HCT116 (cell line): Measurements from ENCODE around the gene TICRR. TPM values are rescaled to one million over a fixed set of nuclear protein-coding genes. Genes with fewer than 3 reads are reported as not detected.
A peak's percentile ranks its signal among the peaks of the same experiment; 100 is the strongest.

Experiments
- ATAC-seq: fragments of 200-7000 bp; cut with Tn5 transposase; 2 replicates; pipeline ENCODE4 v1.9.1; 2020; ENCODE audit warnings: mild to moderate bottlenecking, moderate library complexity
- BruUV-seq: library from RNA; stranded (reverse); fragments of 400-500 nt; replicated peaks from 2 replicates; lab custom pipeline; 2021; lab: Mats Ljungman, UMichigan
- CTCF ChIA-PET: fragments of 300-600 bp; sonication (Branson Sonifier 250); formaldehyde crosslinking; loops from one replicate; lab custom pipeline; 2021; ENCODE audit warnings: antibody characterized with exemption; lab: Charles Lee
- POLR2A ChIA-PET: fragments of 300-600, 350-600 bp; sonication (Branson Sonifier 250); formaldehyde crosslinking; loops from one replicate; lab custom pipeline; 2021; ENCODE audit warnings: antibody characterized with exemption; lab: Charles Lee
- RAD21 ChIA-PET, 2 experiments: fragments of 300-600 bp; sonication (Branson Sonifier 250); formaldehyde crosslinking; loops; one replicate each; lab custom pipeline; 2023; ENCODE audit warnings: low total read pairs in 2 of 2; ENCODE audit not compliant: uncharacterized antibody in 2 of 2, unreplicated experiment in 2 of 2, low non-redundant PET in 1 of 2; lab: Charles Lee
- DNase-seq: peaks from one replicate; pipeline ENCODE4 v3.0.0-alpha.2; 2010; ENCODE audit warnings: low read depth, low spot score
- H2AFZ ChIP-seq: fragments of 200-600 bp; shearing (Covaris generic), sonication (generic); 2 replicates; pipeline ENCODE4 v1.6.1; 2017; ENCODE audit warnings: low read depth, mixed run types, mixed read lengths, antibody characterized with exemption, low read length; ENCODE audit not compliant: poor library complexity, severe bottlenecking
- H3K27ac ChIP-seq: 2 replicates; pipeline ENCODE4 v1.5.1; 2012; ENCODE audit warnings: low read depth, low read length
- H3K27me3 ChIP-seq: fragments of 200-600 bp; sonication (generic); 2 replicates; pipeline ENCODE4 v1.6.1; 2016; ENCODE audit warnings: mixed run types, low read length, mixed read lengths; ENCODE audit not compliant: insufficient read depth
- H3K36me3 ChIP-seq, 2 experiments: fragments of 200-500 bp in 1 of 2; fragments of 200-600 bp in 1 of 2; sonication (Bioruptor generic) in 1 of 2; sonication (generic) in 1 of 2; 2 replicates each; pipeline versions ENCODE4 v1.5.1 to v1.6.1; 2014 to 2016; ENCODE audit warnings: low read length in 2 of 2, inconsistent platforms in 1 of 2, mixed read lengths in 1 of 2, mixed run types in 1 of 2; ENCODE audit not compliant: insufficient read depth in 2 of 2, control insufficient read depth in 1 of 2
- H3K4me1 ChIP-seq, 2 experiments: fragments of 200-600 bp in 1 of 2; sonication (generic) in 1 of 2; 2 replicates each; pipeline versions ENCODE4 v1.5.1 to v1.6.1; 2012 to 2017; ENCODE audit warnings: low read length in 2 of 2, inconsistent platforms in 1 of 2, mild to moderate bottlenecking in 1 of 2, mixed read lengths in 1 of 2, mixed run types in 1 of 2, moderate library complexity in 1 of 2; ENCODE audit not compliant: insufficient read depth in 2 of 2, control insufficient read depth in 1 of 2
- H3K4me2 ChIP-seq: fragments of 200-600 bp; sonication (generic); 2 replicates; pipeline ENCODE4 v1.6.1; 2017; ENCODE audit warnings: mixed run types, low read length, mixed read lengths
- H3K4me3 ChIP-seq, 2 experiments: fragments of 200-600 bp in 1 of 2; sonication (generic) in 1 of 2; replicated peaks in 1 of 2; 2 replicates each; pipeline ENCODE4 v1.5.1; 2011 to 2016; ENCODE audit warnings: low read length in 2 of 2, control low read depth in 1 of 2, low read depth in 1 of 2, mild to moderate bottlenecking in 1 of 2, mixed read lengths in 1 of 2, mixed run types in 1 of 2
- H3K79me2 ChIP-seq: fragments of 200-600 bp; sonication (generic); 2 replicates; pipeline ENCODE4 v1.6.1; 2017; ENCODE audit warnings: mild to moderate bottlenecking, mixed run types, low read length, moderate library complexity, mixed read lengths; ENCODE audit not compliant: insufficient read depth
- H3K9ac ChIP-seq: fragments of 200-600 bp; sonication (generic); 2 replicates; pipeline ENCODE4 v1.6.1; 2016; ENCODE audit warnings: low read length, mixed read lengths
- H3K9me2 ChIP-seq: fragments of 200-600 bp; sonication (generic), shearing (Covaris generic); 2 replicates; pipeline ENCODE4 v1.6.1; 2017; ENCODE audit warnings: mixed run types, mild to moderate bottlenecking, moderate library complexity; ENCODE audit not compliant: insufficient read depth
- H3K9me3 ChIP-seq, 2 experiments: fragments of 200-500 bp in 1 of 2; fragments of 200-600 bp in 1 of 2; sonication (Bioruptor generic) in 1 of 2; sonication (generic) in 1 of 2; 2 replicates each; pipeline ENCODE4 v1.6.1; 2014 to 2017; ENCODE audit warnings: low read length in 2 of 2, mixed read lengths in 2 of 2, inconsistent platforms in 1 of 2, low read depth in 1 of 2, mild to moderate bottlenecking in 1 of 2, mixed run types in 1 of 2, moderate library complexity in 1 of 2; ENCODE audit not compliant: control insufficient read depth in 1 of 2, insufficient read depth in 1 of 2
- H4K20me1 ChIP-seq: fragments of 200-600 bp; sonication (generic), shearing (Covaris generic); 2 replicates; pipeline ENCODE4 v1.6.1; 2017; ENCODE audit warnings: mixed run types, mild to moderate bottlenecking, moderate library complexity; ENCODE audit not compliant: insufficient read depth
- CEBPB ChIP-seq: IDR thresholded peaks from 2 replicates; pipeline ENCODE4 v1.6.1; 2012; ENCODE audit warnings: low read depth
- EZH2phosphoT487 ChIP-seq: fragments of 200-600 bp; IDR thresholded peaks from 2 replicates; pipeline ENCODE4 v1.6.1; 2018; ENCODE audit warnings: antibody characterized with exemption, borderline replicate concordance
- POLR2A ChIP-seq: IDR thresholded peaks from 2 replicates; pipeline ENCODE4 v1.7.0; 2011; ENCODE audit warnings: borderline replicate concordance; ENCODE audit not compliant: insufficient read depth, insufficient read length; ENCODE audit errors: extremely low read depth
- POLR2AphosphoS5 ChIP-seq: IDR thresholded peaks from 2 replicates; pipeline ENCODE4 v1.6.1; 2011; ENCODE audit warnings: mild to moderate bottlenecking, low read depth, low read length, moderate library complexity
- RAD21 ChIP-seq: IDR thresholded peaks from 2 replicates; pipeline ENCODE4 v1.6.1; 2012; ENCODE audit warnings: low read depth, mild to moderate bottlenecking
- SIN3A ChIP-seq: IDR thresholded peaks from 2 replicates; pipeline ENCODE4 v1.6.1; 2012; ENCODE audit warnings: low read depth
- SP1 ChIP-seq: IDR thresholded peaks from 2 replicates; pipeline ENCODE4 v1.6.1; 2012; ENCODE audit warnings: low read depth
- SRF ChIP-seq: IDR thresholded peaks from 2 replicates; pipeline ENCODE4 v1.6.1; 2012; ENCODE audit warnings: low read depth
- TCF7L2 ChIP-seq: IDR thresholded peaks from 2 replicates; pipeline ENCODE4 v1.7.0; 2011; ENCODE audit warnings: borderline replicate concordance, inconsistent platforms; ENCODE audit not compliant: insufficient read depth, insufficient read length; ENCODE audit errors: extremely low read depth
- ZFX ChIP-seq: fragments of 450-650 bp; IDR thresholded peaks from 2 replicates; pipeline ENCODE4 v1.6.1; 2017
- intact Hi-C: fragments of 100-400 bp; cut with micrococcal nuclease; formaldehyde crosslinking; loops from 2 replicates; pipeline ENCODE4 v1.10.0; 2022
- total RNA-seq: library from RNA; stranded (reverse); gene quantifications from one replicate; pipeline ENCODE4 v1.2.1, GENCODE V29; 2021; ENCODE audit not compliant: unreplicated experiment
- TF ChIP-seq, protein P1 (sequence below): IDR thresholded peaks from 2 replicates; pipeline ENCODE4 v1.6.1; 2012
- TF ChIP-seq, protein P2 (sequence below): IDR thresholded peaks from 2 replicates; pipeline ENCODE4 v1.6.1; 2012
- TF ChIP-seq, protein P3 (sequence below), 3 experiments: fragments of 200-600 bp in 1 of 3; sonication (generic) in 1 of 3; IDR thresholded peaks in 2 of 3; conservative IDR thresholded peaks in 1 of 3; 2 replicates each; pipeline ENCODE4 v1.5.1; 2012 to 2017; ENCODE audit warnings: low read depth in 2 of 3, low read length in 2 of 3, antibody characterized with exemption in 1 of 3, borderline replicate concordance in 1 of 3, control low read depth in 1 of 3, mild to moderate bottlenecking in 1 of 3, mixed read lengths in 1 of 3, mixed run types in 1 of 3, moderate library complexity in 1 of 3; ENCODE audit not compliant: insufficient read depth in 1 of 3
- TF ChIP-seq, protein P4 (sequence below): IDR thresholded peaks from 2 replicates; pipeline ENCODE4 v1.6.1; 2012; ENCODE audit warnings: low read depth

TICRR gene
- total RNA-seq, 1 experiment from 2014 or later: 24.8 TPM

DNA sequence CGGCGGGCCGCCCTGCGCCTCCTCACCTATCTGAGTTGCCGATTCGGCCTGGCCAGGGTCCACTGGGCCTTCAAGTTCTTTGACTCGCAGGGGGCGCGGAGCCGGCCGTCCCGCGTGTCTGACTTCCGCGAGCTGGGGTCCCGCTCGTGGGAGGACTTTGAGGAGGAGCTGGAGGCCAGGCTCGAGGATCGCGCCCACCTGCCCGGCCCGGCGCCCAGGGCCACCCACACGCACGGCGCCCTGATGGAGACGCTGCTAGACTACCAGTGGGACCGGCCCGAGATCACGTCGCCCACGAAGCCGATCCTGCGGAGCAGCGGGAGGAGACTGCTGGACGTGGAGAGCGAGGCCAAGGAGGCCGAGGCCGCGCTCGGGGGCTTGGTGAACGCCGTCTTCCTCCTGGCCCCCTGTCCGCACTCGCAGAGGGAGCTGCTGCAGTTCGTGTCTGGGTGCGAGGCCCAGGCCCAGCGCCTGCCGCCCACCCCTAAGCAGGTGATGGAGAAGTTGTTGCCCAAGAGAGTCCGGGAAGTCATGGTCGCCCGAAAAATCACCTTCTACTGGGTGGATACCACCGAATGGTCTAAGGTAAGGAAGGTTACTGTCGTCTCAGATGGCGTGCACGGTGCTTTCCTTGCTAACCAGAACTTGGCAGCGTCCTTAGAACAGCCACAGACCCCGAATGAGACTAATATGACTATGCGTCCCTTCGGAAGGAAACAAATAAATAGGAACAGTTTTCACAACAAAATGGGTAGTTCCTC, 567 bp downstream of the TICRR start:
- peaks cover 11 to 18% of the 10 kb centered on the region in 2 experiments; a peak in 3 of 4 replicates for H3K4me1 ChIP-seq
- H3K36me3 ChIP-seq: peaks cover 13 to 21% of the 10 kb centered on the region in 2 experiments; a peak in 3 of 4 replicates
- no peaks in the 10 kb centered on the region for H3K9me2 ChIP-seq
- CTCF ChIA-PET: interaction anchor here (0.8 to 1.2 kb wide), 6 partner anchors 8 to 404 kb away, joined by 3 to 4 read pairs (median 4); no protein-coding TSS in a partner anchor
- H2AFZ ChIP-seq: no peak overlapping the region
- no peaks in the 10 kb centered on the region for H4K20me1 ChIP-seq
- no TSS peak for BruUV-seq
- TF ChIP-seq, protein P1, sequence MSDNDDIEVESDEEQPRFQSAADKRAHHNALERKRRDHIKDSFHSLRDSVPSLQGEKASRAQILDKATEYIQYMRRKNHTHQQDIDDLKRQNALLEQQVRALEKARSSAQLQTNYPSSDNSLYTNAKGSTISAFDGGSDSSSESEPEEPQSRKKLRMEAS: peak; percentile 29; the same call in 1 of the 2 replicates
- TF ChIP-seq ZFX (peak; percentile 93), RAD21 (no peak)
- TF ChIP-seq, protein P2, sequence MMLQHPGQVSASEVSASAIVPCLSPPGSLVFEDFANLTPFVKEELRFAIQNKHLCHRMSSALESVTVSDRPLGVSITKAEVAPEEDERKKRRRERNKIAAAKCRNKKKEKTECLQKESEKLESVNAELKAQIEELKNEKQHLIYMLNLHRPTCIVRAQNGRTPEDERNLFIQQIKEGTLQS: no peak
- peak overlapping the region; percentile 96 for H3K4me2 ChIP-seq
- peak overlapping the region; percentile 72 for H3K27ac ChIP-seq
- peak overlapping the region; percentile 97 for H3K9ac ChIP-seq
- RAD21 ChIA-PET: no interaction called here
- POLR2A ChIA-PET: interaction anchor here (0.8 to 1.7 kb wide), 6 partner anchors 9 to 133 kb away, joined by 3 to 7 read pairs (median 4); no protein-coding TSS in a partner anchor
- intact Hi-C loops: no loop called here
- DNase-seq (no peak), ATAC-seq (peak; percentile 41)
- peak overlapping the region; percentile 93 to 97 for H3K4me3 ChIP-seq
- H3K9me3 ChIP-seq: no peaks in the 10 kb centered on the region
- no peaks in the 10 kb centered on the region for H3K27me3 ChIP-seq
- peaks cover 55% of the 10 kb centered on the region for H3K79me2 ChIP-seq

DNA sequence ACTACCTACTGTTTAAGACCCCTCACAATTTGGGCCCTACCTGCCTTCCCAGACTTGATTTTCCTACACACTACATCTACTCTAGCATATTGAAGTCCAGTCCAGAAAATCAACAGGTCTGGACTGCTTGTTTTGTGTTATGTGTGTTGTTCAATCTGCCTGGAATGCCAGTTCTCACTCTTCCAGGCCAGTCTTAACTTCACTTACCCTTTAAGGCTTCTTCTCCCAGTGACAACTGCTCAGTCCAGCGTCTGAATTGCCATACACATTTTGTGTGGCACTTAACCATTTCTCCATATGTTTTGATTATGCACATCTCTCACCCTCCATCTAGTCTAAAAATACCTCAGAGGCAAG, 1.1 kb downstream of the TICRR start:
- Histone ChIP-seq H3K27ac (peak overlapping the region; percentile 72), H3K4me3 (peak overlapping the region; percentile 93 to 97), H3K27me3 (no peaks in the 10 kb centered on the region), H3K79me2 (peaks cover 61% of the 10 kb centered on the region), H3K4me1 (peaks cover 11 to 18% of the 10 kb centered on the region in 2 experiments; a peak in 3 of 4 replicates), H3K9me2 (no peaks in the 10 kb centered on the region), H3K9me3 (no peaks in the 10 kb centered on the region), H3K9ac (peak overlapping the region; percentile 97), H4K20me1 (0 out of 2 replicates have a peak, but pooled peaks cover 4% of the 10 kb centered on the region), H2AFZ (no peak overlapping the region), H3K4me2 (peak overlapping the region; percentile 96), H3K36me3 (peaks cover 13 to 21% of the 10 kb centered on the region in 2 experiments; a peak in 3 of 4 replicates)
- BruUV-seq: TSS peak; percentile 62
- ChIA-PET CTCF (no interaction called here), RAD21 (no interaction called here), POLR2A (no interaction called here)
- DNase-seq (no peak), ATAC-seq (no peak)
- intact Hi-C loops: no loop called here
- TF ChIP-seq SIN3A (no peak), TCF7L2 (no peak), SP1 (no peak), CEBPB (no peak), SRF (no peak), POLR2A (no peak), POLR2AphosphoS5 (no peak), ZFX (no peak), EZH2phosphoT487 (no peak)
- TF ChIP-seq, protein P3, sequence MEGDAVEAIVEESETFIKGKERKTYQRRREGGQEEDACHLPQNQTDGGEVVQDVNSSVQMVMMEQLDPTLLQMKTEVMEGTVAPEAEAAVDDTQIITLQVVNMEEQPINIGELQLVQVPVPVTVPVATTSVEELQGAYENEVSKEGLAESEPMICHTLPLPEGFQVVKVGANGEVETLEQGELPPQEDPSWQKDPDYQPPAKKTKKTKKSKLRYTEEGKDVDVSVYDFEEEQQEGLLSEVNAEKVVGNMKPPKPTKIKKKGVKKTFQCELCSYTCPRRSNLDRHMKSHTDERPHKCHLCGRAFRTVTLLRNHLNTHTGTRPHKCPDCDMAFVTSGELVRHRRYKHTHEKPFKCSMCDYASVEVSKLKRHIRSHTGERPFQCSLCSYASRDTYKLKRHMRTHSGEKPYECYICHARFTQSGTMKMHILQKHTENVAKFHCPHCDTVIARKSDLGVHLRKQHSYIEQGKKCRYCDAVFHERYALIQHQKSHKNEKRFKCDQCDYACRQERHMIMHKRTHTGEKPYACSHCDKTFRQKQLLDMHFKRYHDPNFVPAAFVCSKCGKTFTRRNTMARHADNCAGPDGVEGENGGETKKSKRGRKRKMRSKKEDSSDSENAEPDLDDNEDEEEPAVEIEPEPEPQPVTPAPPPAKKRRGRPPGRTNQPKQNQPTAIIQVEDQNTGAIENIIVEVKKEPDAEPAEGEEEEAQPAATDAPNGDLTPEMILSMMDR (IDR thresholded peaks at IDR 0.05 in 2 of 3, conservative IDR thresholded peaks at IDR 0.05 in 1 of 3; ENCODE audit: borderline replicate concordance in 1 of 3, insufficient read depth in 1 of 3, low read depth in 2 of 3, low read length in 2 of 3): no peak
- TF ChIP-seq, protein P4, sequence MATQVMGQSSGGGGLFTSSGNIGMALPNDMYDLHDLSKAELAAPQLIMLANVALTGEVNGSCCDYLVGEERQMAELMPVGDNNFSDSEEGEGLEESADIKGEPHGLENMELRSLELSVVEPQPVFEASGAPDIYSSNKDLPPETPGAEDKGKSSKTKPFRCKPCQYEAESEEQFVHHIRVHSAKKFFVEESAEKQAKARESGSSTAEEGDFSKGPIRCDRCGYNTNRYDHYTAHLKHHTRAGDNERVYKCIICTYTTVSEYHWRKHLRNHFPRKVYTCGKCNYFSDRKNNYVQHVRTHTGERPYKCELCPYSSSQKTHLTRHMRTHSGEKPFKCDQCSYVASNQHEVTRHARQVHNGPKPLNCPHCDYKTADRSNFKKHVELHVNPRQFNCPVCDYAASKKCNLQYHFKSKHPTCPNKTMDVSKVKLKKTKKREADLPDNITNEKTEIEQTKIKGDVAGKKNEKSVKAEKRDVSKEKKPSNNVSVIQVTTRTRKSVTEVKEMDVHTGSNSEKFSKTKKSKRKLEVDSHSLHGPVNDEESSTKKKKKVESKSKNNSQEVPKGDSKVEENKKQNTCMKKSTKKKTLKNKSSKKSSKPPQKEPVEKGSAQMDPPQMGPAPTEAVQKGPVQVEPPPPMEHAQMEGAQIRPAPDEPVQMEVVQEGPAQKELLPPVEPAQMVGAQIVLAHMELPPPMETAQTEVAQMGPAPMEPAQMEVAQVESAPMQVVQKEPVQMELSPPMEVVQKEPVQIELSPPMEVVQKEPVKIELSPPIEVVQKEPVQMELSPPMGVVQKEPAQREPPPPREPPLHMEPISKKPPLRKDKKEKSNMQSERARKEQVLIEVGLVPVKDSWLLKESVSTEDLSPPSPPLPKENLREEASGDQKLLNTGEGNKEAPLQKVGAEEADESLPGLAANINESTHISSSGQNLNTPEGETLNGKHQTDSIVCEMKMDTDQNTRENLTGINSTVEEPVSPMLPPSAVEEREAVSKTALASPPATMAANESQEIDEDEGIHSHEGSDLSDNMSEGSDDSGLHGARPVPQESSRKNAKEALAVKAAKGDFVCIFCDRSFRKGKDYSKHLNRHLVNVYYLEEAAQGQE: no peak
